ENCODE measurements around the gene GNMT. TPM values are rescaled to one million over a fixed set of nuclear protein-coding genes. Genes with fewer than 3 reads are reported as not detected.

The GNMT gene
- total and polyA plus RNA-seq, 7 experiments from 2014 or later, result 0.95 to 2.6 (median 1.1) TPM; not detected in 2

GRCh38 chr6:42933205-42933604, 27.3 kb upstream of the GNMT start:
- POLR2A ChIA-PET, result interaction anchor here (2.1 kb wide), 1 partner anchor 45 kb away, joined by 9 read pairs; the partner anchor contains the start of gene PEX6
- H3K4me3 ChIP-seq (ENCODE audit: low read length), result no peak overlapping the region

GRCh38 chr6:42935322-42935721, 25.2 kb upstream of the GNMT start:
- POLR2A ChIA-PET, result interaction anchor here (2.2 kb wide), 1 partner anchor 48 kb away, joined by 5 read pairs; no protein-coding TSS in a partner anchor
- peaks cover 29 to 64% (median 55%) of the 10 kb centered on the region in 7 donors for H3K4me1 Mint-ChIP-seq
- no peaks in the 10 kb centered on the region for H3K27me3 ChIP-seq (ENCODE audit: control insufficient read depth in 2 of 2, insufficient read depth in 2 of 2, low read length in 2 of 2)

More at GRCh38 chr6:42933205-42933604, 27.3 kb upstream of the GNMT start:
- no peak for ATAC-seq
- H3K4me1 ChIP-seq (ENCODE audit: control insufficient read depth in 2 of 2, insufficient read depth in 2 of 2, low read length in 2 of 2), result peaks cover 32% of the 10 kb centered on the region in 2 donors
- H3K27ac ChIP-seq (ENCODE audit: low read depth, low read length), result peak overlapping the region; percentile 58
- H3K9me3 ChIP-seq (ENCODE audit: control insufficient read depth in 2 of 3, low read length in 3 of 3), result no peaks in the 10 kb centered on the region
- CTCF ChIA-PET, result interaction anchor here (0.6 to 1.0 kb wide), 2 partner anchors 106 to 210 kb away, joined by 3 read pairs; no protein-coding TSS in a partner anchor
- Mint-ChIP-seq H3K4me3 (peak overlapping the region in 9 of 10 donors; percentile 33 to 94 (median 64)), H3K27ac (peak overlapping the region in 8 of 9 donors; percentile 3 to 99 (median 84)), H3K9me3 (no peaks in the 10 kb centered on the region), H3K36me3 (peaks cover 5 to 31% (median 21%) of the 10 kb centered on the region in 5 donors), H3K4me1 (peaks cover 37 to 78% (median 64%) of the 10 kb centered on the region in 7 donors), H3K27me3 (no peaks in the 10 kb centered on the region)
- peaks cover 7 to 43% (median 12%) of the 10 kb centered on the region in 3 experiments for H3K36me3 ChIP-seq (ENCODE audit: control insufficient read depth in 2 of 3, insufficient read depth in 3 of 3, low read length in 3 of 3)
- intact Hi-C loops (cut with micrococcal nuclease), result no loop called here
- no peaks in the 10 kb centered on the region for H3K27me3 ChIP-seq (ENCODE audit: control insufficient read depth in 2 of 2, insufficient read depth in 2 of 2, low read length in 2 of 2)
- no peak for DNase-seq

GRCh38 chr6:42936398-42936797, 24.2 kb upstream of the GNMT start:
- ChIA-PET CTCF (interaction anchor here (0.5 to 1.5 kb wide), 2 partner anchors 77 to 116 kb away, joined by 3 to 4 read pairs; no protein-coding TSS in a partner anchor), POLR2A (no interaction called here)
- no peaks in the 10 kb centered on the region for H3K9me3 Mint-ChIP-seq
- Histone ChIP-seq H3K4me3 (ENCODE audit: low read length) (no peak overlapping the region), H3K4me1 (ENCODE audit: control insufficient read depth in 2 of 2, insufficient read depth in 2 of 2, low read length in 2 of 2) (peaks cover 17 to 19% of the 10 kb centered on the region in 2 donors), H3K36me3 (ENCODE audit: control insufficient read depth in 2 of 3, insufficient read depth in 3 of 3, low read length in 3 of 3) (peaks cover 10 to 71% (median 17%) of the 10 kb centered on the region in 3 experiments), H3K27ac (ENCODE audit: low read depth, low read length) (no peak overlapping the region), H3K9me3 (ENCODE audit: control insufficient read depth in 2 of 3, low read length in 3 of 3) (no peaks in the 10 kb centered on the region), H3K27me3 (ENCODE audit: control insufficient read depth in 2 of 2, insufficient read depth in 2 of 2, low read length in 2 of 2) (no peaks in the 10 kb centered on the region)
- DNase-seq (no peak), ATAC-seq (no peak)
- peaks cover 11 to 34% (median 19%) of the 10 kb centered on the region in 5 donors for H3K36me3 Mint-ChIP-seq
- intact Hi-C loops (cut with micrococcal nuclease), result no loop called here
- H3K4me3 Mint-ChIP-seq, result no peak overlapping the region
- peak overlapping the region in 6 of 9 donors; percentile 0 to 89 (median 40) for H3K27ac Mint-ChIP-seq
- no peaks in the 10 kb centered on the region for H3K27me3 Mint-ChIP-seq
- peaks cover 22 to 53% (median 45%) of the 10 kb centered on the region in 7 donors for H3K4me1 Mint-ChIP-seq

More at GRCh38 chr6:42935322-42935721, 25.2 kb upstream of the GNMT start:
- ATAC-seq (no peak), DNase-seq (no peak)
- Mint-ChIP-seq H3K27me3 (no peaks in the 10 kb centered on the region), H3K9me3 (no peaks in the 10 kb centered on the region), H3K27ac (peak overlapping the region in 5 of 9 donors; percentile 42 to 72 (median 51)), H3K4me3 (no peak overlapping the region), H3K36me3 (peaks cover 11 to 34% (median 19%) of the 10 kb centered on the region in 5 donors)
- CTCF ChIA-PET, result interaction anchor here (1.5 kb wide), 1 partner anchor 78 kb away, joined by 3 read pairs; no protein-coding TSS in a partner anchor
- Histone ChIP-seq H3K9me3 (ENCODE audit: control insufficient read depth in 2 of 3, low read length in 3 of 3) (no peaks in the 10 kb centered on the region), H3K4me1 (ENCODE audit: control insufficient read depth in 2 of 2, insufficient read depth in 2 of 2, low read length in 2 of 2) (peaks cover 24 to 28% of the 10 kb centered on the region in 2 donors), H3K27ac (ENCODE audit: low read depth, low read length) (peak overlapping the region; percentile 34), H3K36me3 (ENCODE audit: control insufficient read depth in 2 of 3, insufficient read depth in 3 of 3, low read length in 3 of 3) (peaks cover 10 to 64% (median 17%) of the 10 kb centered on the region in 3 experiments), H3K4me3 (ENCODE audit: low read length) (no peak overlapping the region)
- intact Hi-C loops (cut with micrococcal nuclease), result no loop called here

GRCh38 chr6:42937548-42938427, 22.8 kb upstream of the GNMT start:
- Mint-ChIP-seq H3K4me1 (peaks cover 11 to 40% (median 34%) of the 10 kb centered on the region in 7 donors), H3K36me3 (peaks cover 4 to 29% (median 11%) of the 10 kb centered on the region in 5 donors), H3K27me3 (no peaks in the 10 kb centered on the region), H3K27ac (peak overlapping the region in 5 of 9 donors; percentile 34 to 83 (median 59)), H3K9me3 (no peaks in the 10 kb centered on the region), H3K4me3 (peak overlapping the region in 1 of 10 donors; percentile 6)
- intact Hi-C loops (cut with micrococcal nuclease), result no loop called here
- Histone ChIP-seq H3K4me3 (ENCODE audit: low read length) (no peak overlapping the region), H3K36me3 (ENCODE audit: control insufficient read depth in 2 of 3, insufficient read depth in 3 of 3, low read length in 3 of 3) (peaks cover 13 to 81% (median 17%) of the 10 kb centered on the region in 3 experiments), H3K27ac (ENCODE audit: low read depth, low read length) (no peak overlapping the region), H3K9me3 (ENCODE audit: control insufficient read depth in 2 of 3, low read length in 3 of 3) (no peaks in the 10 kb centered on the region), H3K4me1 (ENCODE audit: control insufficient read depth in 2 of 2, insufficient read depth in 2 of 2, low read length in 2 of 2) (peaks cover 7% of the 10 kb centered on the region in 2 donors), H3K27me3 (ENCODE audit: control insufficient read depth in 2 of 2, insufficient read depth in 2 of 2, low read length in 2 of 2) (no peaks in the 10 kb centered on the region)
- ChIA-PET CTCF (interaction anchor here (0.7 kb wide), 1 partner anchor 448 kb away, joined by 3 read pairs; no protein-coding TSS in a partner anchor), POLR2A (no interaction called here)
- no peak for DNase-seq
- ATAC-seq, result no peak

- H3K27me3 ChIP-seq (ENCODE audit: control insufficient read depth in 2 of 2, insufficient read depth in 2 of 2, low read length in 2 of 2), result no peaks in the 10 kb centered on the region
- peak overlapping the region in 3 of 9 donors; percentile 54 to 83 (median 59) for H3K27ac Mint-ChIP-seq
- ATAC-seq (no peak), DNase-seq (no peak)
- peaks cover 5 to 33% (median 11%) of the 10 kb centered on the region in 5 donors for H3K36me3 Mint-ChIP-seq
- peaks cover 5 to 34% (median 28%) of the 10 kb centered on the region in 7 donors for H3K4me1 Mint-ChIP-seq
- CTCF ChIA-PET, result no interaction called here
- no peaks in the 10 kb centered on the region for H3K27me3 Mint-ChIP-seq
- no peak overlapping the region for H3K4me3 Mint-ChIP-seq
- POLR2A ChIA-PET, result interaction anchor here (1.0 kb wide), 1 partner anchor 373 kb away, joined by 3 read pairs; no protein-coding TSS in a partner anchor
- peaks cover under 1% of the 10 kb centered on the region in 2 donors for H3K4me1 ChIP-seq (ENCODE audit: control insufficient read depth in 2 of 2, insufficient read depth in 2 of 2, low read length in 2 of 2)
- peaks cover 13 to 82% (median 17%) of the 10 kb centered on the region in 3 experiments for H3K36me3 ChIP-seq (ENCODE audit: control insufficient read depth in 2 of 3, insufficient read depth in 3 of 3, low read length in 3 of 3)
- intact Hi-C loops (cut with micrococcal nuclease), result no loop called here
- no peaks in the 10 kb centered on the region for H3K9me3 Mint-ChIP-seq
- no peaks in the 10 kb centered on the region for H3K9me3 ChIP-seq (ENCODE audit: control insufficient read depth in 2 of 3, low read length in 3 of 3)
- H3K4me3 ChIP-seq (ENCODE audit: low read length), result no peak overlapping the region
- H3K27ac ChIP-seq (ENCODE audit: low read depth, low read length), result no peak overlapping the region
These were observed 22.1 kb upstream of the GNMT start for GRCh38 chr6:42938428-42938796.

GRCh38 chr6:42938987-42939809, 21.4 kb upstream of the GNMT start:
- H3K27ac Mint-ChIP-seq, result peak overlapping the region in 2 of 9 donors; percentile 45
- CTCF ChIA-PET, result no interaction called here

More at GRCh38 chr6:42938987-42939809, 21.4 kb upstream of the GNMT start:
- Mint-ChIP-seq H3K27me3 (no peaks in the 10 kb centered on the region), H3K4me3 (peak overlapping the region in 2 of 10 donors; percentile 42 to 59), H3K4me1 (peaks cover 0 to 26% (median 20%) of the 10 kb centered on the region in 7 donors), H3K36me3 (peaks cover 7 to 36% (median 11%) of the 10 kb centered on the region in 5 donors), H3K9me3 (no peaks in the 10 kb centered on the region)
- H3K9me3 ChIP-seq (ENCODE audit: control insufficient read depth in 2 of 3, low read length in 3 of 3), result no peaks in the 10 kb centered on the region
- H3K27ac ChIP-seq (ENCODE audit: low read depth, low read length), result no peak overlapping the region
- no peaks in the 10 kb centered on the region for H3K27me3 ChIP-seq (ENCODE audit: control insufficient read depth in 2 of 2, insufficient read depth in 2 of 2, low read length in 2 of 2)
- H3K4me1 ChIP-seq (ENCODE audit: control insufficient read depth in 2 of 2, insufficient read depth in 2 of 2, low read length in 2 of 2), result no peaks in the 10 kb centered on the region
- ATAC-seq, result no peak
- intact Hi-C loops (cut with micrococcal nuclease), result no loop called here
- no peak overlapping the region for H3K4me3 ChIP-seq (ENCODE audit: low read length)
- POLR2A ChIA-PET, result interaction anchor here (0.7 to 1.4 kb wide), 4 partner anchors 10 to 374 kb away, joined by 3 to 5 read pairs (median 3); partner anchors contain the start of genes CNPY3 and PPP2R5D
- peaks cover 13 to 86% (median 17%) of the 10 kb centered on the region in 3 experiments for H3K36me3 ChIP-seq (ENCODE audit: control insufficient read depth in 2 of 3, insufficient read depth in 3 of 3, low read length in 3 of 3)
- no peak for DNase-seq
